ENCODE data around the gene TCTN1.

DNA sequence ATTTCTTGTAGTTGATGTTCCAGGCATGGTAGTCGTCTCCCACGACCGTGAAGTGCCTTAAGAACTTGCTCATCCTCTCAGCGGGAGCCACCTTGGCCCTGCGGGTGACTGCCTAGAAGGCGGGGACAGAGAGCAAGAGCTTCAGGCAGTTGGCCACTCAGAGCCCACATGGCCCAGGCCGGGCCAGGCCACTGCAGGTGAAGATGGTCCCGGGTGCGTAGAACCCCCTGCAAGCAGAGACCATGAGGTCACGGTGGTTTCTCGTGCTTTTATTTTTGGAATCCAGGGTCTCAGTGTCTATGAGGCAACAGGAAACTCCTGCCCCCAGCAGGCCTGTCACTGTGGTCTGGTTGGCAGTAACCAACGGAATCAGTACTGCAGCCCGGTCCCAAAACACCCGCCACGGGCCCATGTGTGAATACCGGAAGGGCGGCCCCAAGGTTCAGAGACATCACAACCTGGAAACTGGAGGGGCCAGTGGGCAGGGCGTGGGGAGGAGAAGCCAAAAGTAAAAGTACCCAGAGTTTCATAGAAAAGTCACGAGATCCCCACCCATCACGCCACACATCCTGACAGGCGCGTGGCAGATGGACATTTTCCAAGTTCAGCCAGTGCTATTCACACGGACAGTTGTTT is 47.5 kb downstream of the TCTN1 start:
- TF ChIP-seq, protein P1, sequence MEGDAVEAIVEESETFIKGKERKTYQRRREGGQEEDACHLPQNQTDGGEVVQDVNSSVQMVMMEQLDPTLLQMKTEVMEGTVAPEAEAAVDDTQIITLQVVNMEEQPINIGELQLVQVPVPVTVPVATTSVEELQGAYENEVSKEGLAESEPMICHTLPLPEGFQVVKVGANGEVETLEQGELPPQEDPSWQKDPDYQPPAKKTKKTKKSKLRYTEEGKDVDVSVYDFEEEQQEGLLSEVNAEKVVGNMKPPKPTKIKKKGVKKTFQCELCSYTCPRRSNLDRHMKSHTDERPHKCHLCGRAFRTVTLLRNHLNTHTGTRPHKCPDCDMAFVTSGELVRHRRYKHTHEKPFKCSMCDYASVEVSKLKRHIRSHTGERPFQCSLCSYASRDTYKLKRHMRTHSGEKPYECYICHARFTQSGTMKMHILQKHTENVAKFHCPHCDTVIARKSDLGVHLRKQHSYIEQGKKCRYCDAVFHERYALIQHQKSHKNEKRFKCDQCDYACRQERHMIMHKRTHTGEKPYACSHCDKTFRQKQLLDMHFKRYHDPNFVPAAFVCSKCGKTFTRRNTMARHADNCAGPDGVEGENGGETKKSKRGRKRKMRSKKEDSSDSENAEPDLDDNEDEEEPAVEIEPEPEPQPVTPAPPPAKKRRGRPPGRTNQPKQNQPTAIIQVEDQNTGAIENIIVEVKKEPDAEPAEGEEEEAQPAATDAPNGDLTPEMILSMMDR (conservative IDR thresholded peaks at IDR 0.05) = no peak
- no peak for TF ChIP-seq EZH2 (IDR thresholded peaks at IDR 0.05; ENCODE audit: low read depth)

Data from PC-9 (cell line).